ENCODE data around the gene SERINC2. TPM values are rescaled to one million over a fixed set of nuclear protein-coding genes. Genes with fewer than 3 reads are reported as not detected.

SERINC2 gene
- 1 to 10 TPM; 3.9 to 5.1 TPM for total RNA-seq
- long read RNA-seq, donor 1 = 0 reads
- long read RNA-seq, donor 2, transcript SERINC2-201 (10 exons, 1,997 nt) = major isoform, 6 of 11 reads
- long read RNA-seq, donor 2, partial matches to known transcripts = 3 of 11 reads
- long read RNA-seq, donor 2, other reads (novel, unspliced or antisense) = 2 of 11 reads

DNA sequence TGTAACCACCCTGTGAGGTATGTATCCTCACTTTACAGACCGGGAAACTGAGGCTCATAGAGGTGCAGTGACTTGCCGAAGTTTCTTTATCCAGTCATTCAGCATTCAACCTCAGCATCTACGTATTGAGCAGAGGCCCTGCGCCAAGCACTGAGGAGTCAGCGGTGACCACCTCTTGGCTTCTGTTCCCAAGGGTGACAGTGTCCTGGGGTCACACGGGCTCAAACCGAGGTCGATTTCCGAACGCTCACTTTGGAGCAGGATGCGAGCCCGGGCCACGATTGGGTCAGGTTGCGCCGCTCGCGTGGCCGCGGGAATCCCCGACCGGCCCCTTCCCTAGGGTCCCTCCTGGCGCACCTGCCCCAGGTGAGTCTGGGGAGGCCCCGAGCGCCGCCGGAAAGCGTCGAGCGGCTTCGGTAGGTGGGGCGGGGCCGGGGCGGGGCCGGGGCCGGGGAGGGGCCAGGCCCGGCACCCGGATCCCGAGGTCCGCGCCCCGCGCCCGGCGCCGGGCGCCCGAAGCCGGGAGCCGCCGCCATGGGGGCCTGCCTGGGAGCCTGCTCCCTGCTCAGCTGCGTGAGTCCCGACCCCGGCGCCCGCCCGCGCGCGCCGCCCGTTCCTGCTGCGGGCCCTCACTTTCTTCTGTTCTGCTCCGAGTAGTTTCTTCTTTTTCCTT, at the start of gene SERINC2:
SERINC2 (plus strand) TSS at position 482 of the 673 bp plus-strand sequence; CDS start at position 535, 53 bp downstream.
- no peak for DNase-seq (ENCODE audit: low spot score)
- intact Hi-C loops (cut with DNase I) = no loop called here

DNA sequence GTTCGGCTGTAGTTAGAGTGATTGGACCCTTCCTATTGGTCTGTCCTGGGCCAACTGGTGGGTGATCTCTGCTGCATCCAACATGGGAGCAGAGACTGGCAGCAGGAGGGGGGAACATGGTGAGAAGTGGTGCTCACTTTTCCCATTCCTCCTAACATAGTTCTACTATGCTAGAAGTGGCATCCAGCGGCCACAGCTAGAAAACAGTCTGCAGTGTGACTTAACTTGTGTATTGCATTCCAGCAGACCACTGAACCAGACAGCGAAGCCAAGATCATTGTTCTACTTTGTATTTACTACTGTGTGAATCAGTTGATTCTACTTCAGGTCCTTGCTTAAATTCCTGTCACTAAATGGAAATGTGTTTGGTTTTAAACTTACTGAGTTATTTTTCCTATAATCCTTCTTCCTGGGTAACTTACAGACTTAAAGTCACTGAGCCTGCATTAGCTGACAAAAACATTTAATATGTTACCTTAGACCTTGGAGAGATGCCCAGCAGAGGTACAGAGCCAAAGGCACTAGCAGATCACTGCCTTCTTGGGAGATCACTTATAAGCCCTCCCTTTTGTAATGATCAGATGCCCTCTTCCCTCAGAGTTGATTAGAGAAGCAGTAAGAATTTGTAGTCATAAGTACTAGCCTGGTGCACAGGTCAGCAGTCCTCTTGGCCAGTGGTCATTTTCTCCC, 48.3 kb upstream of the SERINC2 start:
- DNase-seq (ENCODE audit: low spot score) = no peak
- intact Hi-C loops (cut with DNase I) = loop anchor here in 1 of 2 donors (10.0 kb wide), 1 partner anchor 80 kb away; no protein-coding TSS in a partner anchor

DNA sequence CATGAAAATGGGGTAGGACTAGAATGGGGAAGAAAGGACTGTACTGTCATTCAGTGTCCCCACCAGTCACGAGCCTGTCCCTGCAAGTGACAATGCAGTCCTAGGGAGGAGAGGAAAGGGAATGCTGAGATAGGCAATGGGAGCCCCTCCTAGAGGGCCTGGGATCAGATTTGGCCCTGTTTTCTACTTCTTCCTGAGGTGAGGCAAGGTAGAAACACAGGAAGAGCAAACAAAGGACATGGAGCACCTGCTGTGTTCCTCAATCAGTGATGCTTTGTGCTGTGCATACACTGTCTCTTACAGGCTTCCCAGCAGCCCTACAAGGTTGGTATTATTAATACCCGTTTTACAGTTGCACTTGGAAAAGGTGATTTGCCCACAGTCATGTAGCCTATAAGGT, 46.2 kb upstream of the SERINC2 start:
- no peak for DNase-seq (ENCODE audit: low spot score)

DNA sequence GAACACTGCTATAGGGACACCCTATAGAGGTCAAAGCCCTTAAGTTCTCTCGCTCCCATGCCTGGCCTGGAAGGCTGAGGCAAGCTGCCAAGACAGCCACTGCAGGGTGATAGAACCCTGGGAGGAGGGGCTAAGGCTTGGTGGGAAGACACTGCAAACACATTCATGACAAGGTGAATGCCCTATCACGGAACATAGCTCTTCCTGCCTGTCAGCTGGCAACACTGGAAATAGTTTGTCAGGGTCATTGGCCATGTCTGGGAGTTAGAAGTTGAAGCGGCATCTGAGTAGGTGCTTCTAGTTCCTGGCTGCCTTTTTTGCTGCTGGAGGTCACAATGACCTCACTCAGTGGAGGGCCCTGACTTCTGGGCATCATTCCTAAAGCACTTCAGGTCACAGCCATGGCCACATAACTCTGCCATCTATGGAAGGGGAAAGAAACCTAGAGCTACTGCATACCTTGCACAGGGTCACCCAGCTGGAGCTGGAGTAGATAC, 44.4 kb upstream of the SERINC2 start:
- no peak for DNase-seq (ENCODE audit: low spot score)
- intact Hi-C loops (cut with DNase I) = loop anchor here in 1 of 2 donors (10.0 kb wide), 1 partner anchor 84 kb away; no protein-coding TSS in a partner anchor

More for the DNA sequence above, 46.2 kb upstream of the SERINC2 start:
- intact Hi-C loops (cut with DNase I) = loop anchor here in 1 of 2 donors (10.0 kb wide), 1 partner anchor 82 kb away; no protein-coding TSS in a partner anchor

DNA sequence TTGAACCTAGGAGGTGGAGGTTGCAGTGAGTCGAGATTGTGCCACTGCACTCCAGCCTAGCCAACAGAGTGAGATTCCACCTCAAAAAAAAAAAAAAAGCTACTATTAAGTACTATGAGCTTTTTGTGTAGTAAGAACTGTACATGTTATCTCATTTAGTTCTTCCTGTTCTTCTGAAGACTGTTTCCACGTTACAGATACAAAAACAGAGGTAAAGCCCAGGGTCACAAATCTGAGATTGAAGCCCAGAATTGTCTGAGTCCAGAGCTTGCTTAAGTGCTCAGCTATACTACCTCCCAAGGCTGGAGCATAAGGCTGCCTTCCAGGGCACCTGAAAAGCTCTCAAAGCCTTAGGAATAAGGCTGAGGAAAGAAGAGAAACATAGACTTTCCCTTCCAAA, 43.0 kb upstream of the SERINC2 start:
- intact Hi-C loops (cut with DNase I) = no loop called here
- no peak for DNase-seq (ENCODE audit: low spot score)

DNA sequence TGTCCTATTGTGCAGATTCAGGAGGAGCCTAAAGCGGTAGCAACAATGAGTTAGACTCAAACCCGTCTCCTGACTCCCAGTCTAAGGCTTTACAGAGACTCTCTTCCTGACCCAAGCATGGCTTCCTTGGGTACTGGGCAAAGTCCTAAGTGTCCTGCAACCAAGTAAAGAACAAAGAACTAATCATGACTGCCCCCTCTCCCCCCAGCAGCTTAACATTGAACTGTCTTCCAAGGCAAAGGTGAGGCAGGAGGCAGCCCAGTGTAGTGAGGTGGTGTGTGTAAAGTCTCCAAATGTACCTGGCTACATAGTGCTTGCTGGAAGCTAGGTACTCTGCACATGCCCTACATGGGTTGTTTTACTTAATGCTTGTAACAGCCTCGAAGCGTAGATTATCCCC, 42.4 kb upstream of the SERINC2 start:
- DNase-seq (ENCODE audit: low spot score) = no peak
- intact Hi-C loops (cut with DNase I) = no loop called here

DNA sequence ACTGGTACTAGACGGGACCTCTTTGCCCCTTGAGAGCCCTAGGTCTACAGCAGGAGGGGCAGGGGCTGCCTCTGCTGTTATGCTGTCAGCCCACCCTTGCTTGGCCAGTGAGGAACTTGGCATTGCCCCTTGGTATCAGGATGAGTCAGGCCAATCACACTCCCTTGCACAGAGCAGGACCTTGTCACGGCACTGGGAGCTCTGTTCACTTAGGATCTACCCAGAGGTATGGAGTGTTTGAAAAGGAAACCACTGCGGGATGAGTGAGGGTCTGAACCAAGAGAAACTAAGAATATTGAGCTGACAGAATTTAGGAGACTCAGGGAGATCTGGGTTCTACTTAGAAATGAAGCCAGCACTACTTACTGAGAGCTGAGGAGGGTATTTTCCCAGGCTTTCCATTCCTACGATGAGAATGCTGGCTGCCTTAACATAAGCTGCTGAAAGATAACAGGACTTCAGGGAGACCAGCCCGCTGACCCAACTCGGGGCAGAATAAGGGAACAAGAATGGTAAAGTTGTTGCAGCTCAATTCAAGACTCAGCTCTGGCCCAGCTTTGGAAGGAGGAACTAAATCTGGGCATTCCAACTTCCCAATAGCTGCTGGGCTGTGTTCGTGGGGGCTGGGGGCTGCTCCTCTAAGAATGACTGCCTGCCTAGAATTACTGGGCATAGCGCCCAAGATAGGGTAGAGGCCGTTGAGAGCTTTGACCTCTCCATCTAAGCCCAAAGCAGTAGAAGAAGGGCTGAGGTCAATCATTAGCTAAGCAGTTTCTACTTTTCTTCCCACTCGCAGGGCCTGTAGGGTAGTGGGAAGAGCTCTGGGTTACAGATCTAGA, 41.7 kb upstream of the SERINC2 start:
- intact Hi-C loops (cut with DNase I) = no loop called here
- no peak for DNase-seq (ENCODE audit: low spot score)

DNA sequence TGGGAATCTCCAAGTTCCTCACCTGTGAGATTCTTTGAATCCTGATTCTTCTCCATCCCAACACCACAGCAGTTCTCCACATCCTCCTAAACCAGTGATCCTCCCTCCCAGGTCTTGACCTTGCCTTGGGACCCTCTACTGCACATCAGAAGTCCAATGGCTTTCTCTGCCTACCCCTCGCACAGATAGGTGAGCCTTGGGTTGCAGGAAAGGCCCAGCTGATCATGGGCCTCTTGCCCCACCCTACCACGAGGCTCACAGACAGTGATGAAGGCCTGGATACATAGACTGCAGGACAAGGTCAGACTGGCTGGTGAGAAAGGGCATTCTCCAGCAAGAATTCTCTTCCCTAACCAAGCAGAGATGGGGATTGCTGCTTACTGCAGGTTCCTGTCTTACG, 41.0 kb upstream of the SERINC2 start:
- intact Hi-C loops (cut with DNase I) = no loop called here
- no peak for DNase-seq (ENCODE audit: low spot score)

DNA sequence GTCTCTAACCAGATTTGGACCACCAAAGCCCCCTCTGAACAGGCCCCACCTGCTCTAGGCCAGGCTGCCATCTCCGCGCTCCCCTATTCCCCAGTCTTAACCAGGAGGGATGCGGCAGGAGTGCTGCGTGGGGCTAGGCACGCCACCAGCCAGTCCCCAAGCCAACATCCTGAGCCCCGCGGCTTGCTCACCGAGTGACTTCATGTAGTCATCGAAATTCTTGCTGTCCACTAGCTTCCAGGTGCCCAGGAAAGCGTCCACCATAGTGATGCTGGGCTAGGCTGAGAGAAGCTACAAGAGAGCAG, 40.3 kb upstream of the SERINC2 start:
- peak; percentile 78 for DNase-seq (ENCODE audit: low spot score)
- intact Hi-C loops (cut with DNase I) = no loop called here

DNA sequence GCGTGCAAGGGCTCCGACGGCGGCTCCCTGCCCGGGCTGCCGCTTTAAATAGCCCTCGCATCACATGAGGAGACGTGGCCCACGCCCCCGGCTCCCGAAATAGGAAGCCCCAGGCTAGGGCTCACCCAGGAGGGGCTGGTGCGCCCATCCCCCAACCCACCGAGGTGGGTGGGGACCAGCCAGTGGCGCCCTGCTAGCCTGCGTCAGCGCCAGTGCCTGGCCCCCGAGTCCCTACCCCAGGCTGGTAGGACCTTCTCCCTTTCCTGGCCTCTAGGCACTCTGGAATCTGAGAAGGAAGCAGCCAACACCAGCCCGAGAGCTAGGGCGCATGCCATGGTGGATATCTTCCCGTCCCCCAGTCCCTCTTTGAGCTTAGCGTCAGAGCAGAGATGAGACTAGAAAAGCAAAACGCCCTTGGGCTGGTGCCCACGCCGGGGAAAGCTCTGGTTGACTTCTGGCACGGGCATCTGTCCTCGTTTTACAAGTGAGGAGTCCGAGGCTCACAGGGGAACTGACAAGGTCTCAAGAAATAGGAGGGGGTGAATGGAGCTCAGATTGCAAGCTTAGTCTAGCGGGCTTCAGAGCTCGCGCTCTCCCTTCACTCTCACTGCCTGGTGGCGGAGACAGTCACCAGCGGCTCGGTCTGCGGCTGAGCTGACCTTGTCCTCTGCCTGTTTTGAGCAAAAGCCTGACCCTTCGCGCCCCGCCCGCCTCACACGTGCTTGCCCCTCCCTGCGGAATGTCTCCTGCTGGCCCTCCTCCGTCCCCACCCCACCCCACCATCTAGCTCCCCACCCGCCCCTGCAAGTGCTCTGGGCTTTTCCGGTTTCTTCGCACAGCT, 39.7 kb upstream of the SERINC2 start, which contains the start of gene FABP3:
FABP3 (minus strand) TSS at position 21 of the 841 bp plus-strand sequence. CDS start 62 bp downstream, outside the sequence.
- intact Hi-C loops (cut with DNase I) = no loop called here
- DNase-seq (ENCODE audit: low spot score) = peak; percentile 92

DNA sequence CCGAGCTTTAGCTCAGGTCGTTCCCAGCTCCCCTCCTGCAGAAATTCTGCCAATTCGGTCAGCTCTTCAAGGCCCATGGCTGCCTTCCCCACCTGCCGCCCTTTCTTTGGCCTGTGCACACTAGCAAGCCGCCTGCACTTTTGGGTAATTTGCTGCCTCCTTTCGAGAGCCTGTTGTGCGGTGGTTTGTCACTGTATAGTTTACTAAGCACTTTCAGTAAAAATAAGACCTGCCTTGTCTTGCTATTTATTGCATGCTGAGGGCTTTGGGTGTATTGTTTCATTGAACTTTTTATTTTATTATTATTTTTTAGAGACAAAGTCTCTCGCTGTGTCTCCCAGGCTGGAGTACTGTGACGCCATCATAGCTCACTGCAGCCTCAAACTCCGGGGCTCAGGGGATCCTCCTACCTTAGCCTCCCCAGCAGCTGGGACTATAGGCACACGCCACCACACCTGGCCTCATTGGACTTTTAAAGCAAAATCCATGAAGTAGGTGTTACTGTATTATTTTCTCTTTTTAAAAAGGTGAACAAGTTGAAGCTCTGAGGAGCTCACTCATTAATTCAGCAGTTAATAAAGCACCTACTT, 39.0 kb upstream of the SERINC2 start:
- intact Hi-C loops (cut with DNase I) = no loop called here
- DNase-seq (ENCODE audit: low spot score) = no peak

DNA sequence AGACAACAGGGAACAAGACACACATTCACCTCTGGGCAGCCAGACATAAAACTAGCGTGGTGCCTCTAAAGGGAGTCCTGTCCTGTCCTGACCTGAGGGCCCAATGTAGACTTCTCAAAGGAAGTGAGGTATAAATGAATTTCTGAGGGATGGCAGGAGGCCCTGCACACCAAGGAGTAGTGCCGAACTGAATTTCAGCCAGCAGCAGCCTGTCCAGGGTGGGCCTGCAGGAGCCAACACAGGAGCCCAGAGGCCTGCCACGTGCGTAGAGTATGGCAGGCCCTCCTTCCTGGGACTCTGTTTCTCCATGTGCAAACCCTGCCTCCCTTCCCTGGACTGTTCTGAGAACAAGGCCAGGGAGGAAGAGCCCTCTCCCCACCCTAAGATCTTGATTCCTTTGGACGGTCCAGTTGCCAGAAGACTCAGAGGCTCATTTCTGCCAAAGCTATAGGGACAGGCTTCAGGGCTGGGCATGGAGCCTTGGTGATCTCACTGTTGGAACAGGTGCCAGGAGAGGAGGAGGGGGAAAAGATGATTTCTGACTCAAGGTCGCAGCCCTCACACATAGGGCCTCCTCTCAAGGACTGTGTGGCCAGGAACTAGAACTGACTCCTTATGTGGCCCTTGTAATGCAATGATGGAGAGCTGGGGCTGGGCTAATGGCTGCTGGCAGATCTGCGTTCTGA, 38.4 kb upstream of the SERINC2 start:
- peak; percentile 86 for DNase-seq (ENCODE audit: low spot score)

DNA sequence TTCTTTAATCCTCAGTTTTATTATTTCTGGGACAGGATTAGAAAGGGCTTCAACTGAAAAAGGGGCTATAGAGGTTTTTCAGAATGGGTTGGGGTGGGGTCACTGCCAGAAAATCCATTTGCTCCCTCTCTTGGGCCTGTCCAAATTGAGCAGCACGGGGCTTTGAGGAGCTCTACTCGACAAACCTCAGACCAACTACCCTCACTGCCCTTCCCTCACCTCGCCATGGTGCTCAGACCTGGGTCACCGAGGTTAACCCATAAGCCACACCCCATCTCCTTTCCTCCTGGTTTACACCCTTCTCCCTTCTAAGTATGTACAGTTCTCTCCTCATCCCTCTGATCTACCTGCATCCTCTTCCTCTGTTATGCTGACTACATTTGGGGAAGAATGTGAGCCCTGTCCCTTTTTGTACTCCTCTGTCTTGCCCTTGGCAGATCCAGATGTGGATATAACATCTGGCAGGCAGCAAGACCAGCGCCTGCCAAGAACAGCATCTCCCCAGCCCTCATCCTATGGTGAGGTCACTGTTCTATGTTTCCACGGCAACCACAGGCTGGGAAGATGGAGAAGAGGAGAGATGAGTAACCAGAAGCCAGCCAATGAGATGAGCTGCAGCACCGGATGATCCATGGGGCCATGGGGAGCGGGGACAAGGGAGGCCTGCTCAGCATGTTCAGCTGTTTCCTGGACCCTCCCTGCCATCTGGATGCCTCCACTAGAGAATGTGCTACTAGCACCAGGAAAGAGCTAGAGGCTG, 36.5 kb upstream of the SERINC2 start:
- intact Hi-C loops (cut with DNase I) = no loop called here
- no peak for DNase-seq (ENCODE audit: low spot score)

More for the DNA sequence above, 38.4 kb upstream of the SERINC2 start:
- intact Hi-C loops (cut with DNase I) = no loop called here

DNA sequence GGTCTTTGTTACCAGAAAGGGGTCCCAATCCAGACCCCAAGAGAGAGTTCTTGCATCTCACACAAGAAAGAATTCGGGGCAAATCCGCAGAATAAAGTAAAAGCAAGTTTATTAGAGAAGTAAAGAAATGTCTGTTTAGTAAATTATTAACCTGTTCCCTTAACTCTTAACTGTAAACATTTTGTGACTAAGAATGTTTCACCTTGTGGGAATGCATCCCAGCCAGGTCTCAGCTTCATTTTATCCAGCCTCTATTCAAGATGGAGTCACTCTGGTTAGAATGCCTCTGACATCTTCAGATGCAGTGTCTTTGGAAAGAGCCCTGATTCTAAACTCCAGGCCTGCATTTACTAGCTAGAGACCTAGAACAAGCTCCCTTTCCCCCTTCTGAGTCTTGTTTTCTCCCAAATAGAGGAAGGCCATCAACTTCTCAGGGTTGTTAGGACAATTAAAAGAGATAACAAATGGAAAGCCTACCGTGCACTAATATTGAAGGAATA, 35.6 kb upstream of the SERINC2 start:
- intact Hi-C loops (cut with DNase I) = no loop called here
- DNase-seq (ENCODE audit: low spot score) = no peak

DNA sequence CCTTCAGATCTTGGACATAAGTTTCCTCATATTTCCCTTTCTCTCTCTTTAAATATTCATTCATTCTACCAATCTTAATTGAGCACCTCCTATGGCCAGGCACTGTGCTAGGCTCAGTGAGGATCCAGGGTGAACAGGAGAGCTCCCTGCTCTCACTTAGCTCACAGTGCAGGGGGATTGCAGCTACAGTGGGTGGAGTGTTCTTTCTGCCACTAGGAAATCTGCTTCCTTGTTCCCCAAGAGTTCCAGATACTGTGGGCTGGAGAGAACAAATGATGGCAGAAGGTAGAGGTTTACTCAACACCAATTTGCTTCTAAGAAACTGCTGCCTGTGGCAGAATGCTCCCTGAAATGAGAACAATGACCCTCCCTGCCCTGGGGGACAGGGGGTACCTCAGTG, 35.0 kb upstream of the SERINC2 start:
- no peak for DNase-seq (ENCODE audit: low spot score)
- intact Hi-C loops (cut with DNase I) = no loop called here

DNA sequence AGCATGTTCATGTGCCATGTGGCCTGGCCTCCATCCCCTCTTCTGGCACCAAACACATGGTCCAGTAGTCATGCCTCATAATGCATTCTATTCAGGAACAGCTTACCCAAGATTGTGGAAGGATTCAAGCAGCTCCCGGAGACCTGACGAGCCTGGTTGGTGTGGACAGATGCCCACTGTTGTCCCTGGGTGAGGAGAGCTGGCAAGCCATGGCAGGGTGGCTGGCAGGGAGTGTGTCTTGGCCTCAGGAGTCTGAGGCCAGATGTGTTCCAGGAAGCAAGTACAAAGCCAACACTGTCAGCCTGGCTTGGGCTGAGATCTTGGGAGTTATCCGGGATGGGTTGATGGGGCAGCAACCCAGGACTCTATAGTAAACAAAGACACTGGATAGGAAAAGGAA, 32.8 kb upstream of the SERINC2 start:
- intact Hi-C loops (cut with DNase I) = no loop called here
- DNase-seq (ENCODE audit: low spot score) = no peak
